Measurements from ENCODE around the gene ZFAND2B.

The ZFAND2B gene, protein sequence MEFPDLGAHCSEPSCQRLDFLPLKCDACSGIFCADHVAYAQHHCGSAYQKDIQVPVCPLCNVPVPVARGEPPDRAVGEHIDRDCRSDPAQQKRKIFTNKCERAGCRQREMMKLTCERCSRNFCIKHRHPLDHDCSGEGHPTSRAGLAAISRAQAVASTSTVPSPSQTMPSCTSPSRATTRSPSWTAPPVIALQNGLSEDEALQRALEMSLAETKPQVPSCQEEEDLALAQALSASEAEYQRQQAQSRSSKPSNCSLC

DNA sequence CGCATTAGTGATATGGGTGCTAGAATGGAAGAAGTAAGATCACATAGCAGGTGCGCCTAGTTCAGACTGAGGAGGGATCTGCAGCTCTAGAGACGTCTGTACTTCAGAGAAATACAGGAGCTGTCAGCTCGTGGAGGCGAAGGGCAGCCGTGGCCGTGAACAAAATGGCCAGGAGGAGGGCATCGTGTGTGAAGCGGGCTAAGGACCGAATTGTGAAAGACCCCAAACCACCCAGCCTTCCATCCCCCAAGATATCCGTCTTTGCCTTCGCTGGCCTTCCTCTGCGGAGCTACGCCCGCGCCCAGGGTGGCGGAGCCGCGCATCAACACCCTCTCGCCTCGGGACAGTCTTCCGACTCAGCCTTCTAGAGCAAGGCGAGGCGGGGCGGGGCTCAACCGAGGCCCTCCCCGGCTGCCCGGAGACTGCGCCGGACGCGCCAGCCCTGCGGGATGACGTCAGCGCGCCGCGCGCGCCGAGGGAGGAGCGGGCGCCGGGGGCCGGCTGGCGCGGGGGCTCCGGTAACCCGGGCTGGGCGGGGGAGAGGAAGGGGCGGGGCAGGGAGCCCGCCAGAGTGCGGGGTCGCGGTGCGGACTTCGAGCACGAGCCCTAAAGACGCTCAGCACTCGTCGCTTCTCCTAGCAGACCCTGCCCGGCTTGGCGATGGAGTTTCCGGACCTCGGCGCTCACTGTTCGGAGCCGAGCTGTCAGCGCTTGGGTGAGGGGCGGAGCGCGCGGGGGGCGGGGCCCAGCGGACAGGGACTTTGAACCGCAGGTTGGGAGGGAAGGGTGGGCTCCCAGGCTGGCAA is at the start of gene ZFAND2B:
ZFAND2B (plus strand) TSS at position 455 of the 806 bp plus-strand sequence; CDS start at position 661, 206 bp downstream.
- Histone ChIP-seq H3K27me3 (ENCODE audit: control insufficient read depth, insufficient read depth, low read length) (no peaks in the 10 kb centered on the region), H3K36me3 (ENCODE audit: control insufficient read depth, insufficient read depth, low read length) (peaks cover 11% of the 10 kb centered on the region), H3K9ac (ENCODE audit: low read length) (peak within 1 kb of the TSS; percentile 98), H3K4me1 (ENCODE audit: control insufficient read depth, insufficient read depth, low read length) (peaks cover 12% of the 10 kb centered on the region), H3K4me3 (ENCODE audit: low read length) (peak within 1 kb of the TSS; percentile 85), H3K27ac (ENCODE audit: low read depth, low read length) (peak within 1 kb of the TSS; percentile 95)

DNA sequence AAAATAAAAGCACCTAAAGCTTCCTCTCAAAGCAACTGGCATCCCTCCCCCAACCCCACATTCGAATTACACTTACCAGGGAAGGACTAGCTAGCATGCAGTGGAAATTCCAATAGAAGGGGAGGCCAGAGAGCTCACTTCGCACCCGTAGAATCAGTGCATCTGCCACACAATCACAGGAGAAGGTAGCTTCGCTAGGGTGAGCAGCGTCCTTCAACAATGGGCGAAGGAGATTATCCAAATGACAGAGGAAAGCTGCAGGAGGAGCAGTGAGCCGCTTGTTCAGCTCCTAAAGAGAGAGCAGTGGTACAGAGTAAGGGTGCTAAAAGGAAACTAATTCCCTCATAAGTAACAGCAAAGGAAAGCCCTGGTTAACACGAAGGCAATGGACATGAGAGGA is 49.2 kb upstream of the ZFAND2B start:
- no peak overlapping the region for H3K9ac ChIP-seq (ENCODE audit: low read length)
- H3K27ac ChIP-seq (ENCODE audit: low read depth, low read length), result no peak overlapping the region
- no peaks in the 10 kb centered on the region for H3K4me1 ChIP-seq (ENCODE audit: control insufficient read depth, insufficient read depth, low read length)
- no peaks in the 10 kb centered on the region for H3K36me3 ChIP-seq (ENCODE audit: control insufficient read depth, insufficient read depth, low read length)
- no peaks in the 10 kb centered on the region for H3K27me3 ChIP-seq (ENCODE audit: control insufficient read depth, insufficient read depth, low read length)
- H3K4me3 ChIP-seq (ENCODE audit: low read length), result no peak overlapping the region

DNA sequence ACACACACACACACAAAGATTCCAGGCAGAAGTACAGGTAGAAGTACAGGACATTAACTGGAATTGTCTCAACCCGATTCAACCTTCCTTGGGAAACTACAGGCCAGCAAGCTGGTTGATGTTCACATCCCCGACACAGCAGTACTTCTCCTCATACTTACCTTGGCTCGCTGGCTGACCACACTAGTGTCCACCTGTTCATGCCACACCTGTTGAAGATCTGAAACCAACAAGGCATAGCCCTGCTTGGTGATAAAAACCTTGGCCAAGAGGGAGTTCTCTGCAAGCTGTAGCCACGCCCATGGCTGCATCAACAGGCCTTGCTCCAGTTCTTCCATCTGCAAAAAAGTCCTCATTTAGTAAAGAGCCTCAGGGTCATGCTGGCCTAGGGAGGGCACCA is 48.6 kb upstream of the ZFAND2B start:
- Histone ChIP-seq H3K27me3 (ENCODE audit: control insufficient read depth, insufficient read depth, low read length) (no peaks in the 10 kb centered on the region), H3K36me3 (ENCODE audit: control insufficient read depth, insufficient read depth, low read length) (no peaks in the 10 kb centered on the region), H3K27ac (ENCODE audit: low read depth, low read length) (no peak overlapping the region), H3K4me3 (ENCODE audit: low read length) (no peak overlapping the region), H3K9ac (ENCODE audit: low read length) (no peak overlapping the region), H3K4me1 (ENCODE audit: control insufficient read depth, insufficient read depth, low read length) (no peaks in the 10 kb centered on the region)

DNA sequence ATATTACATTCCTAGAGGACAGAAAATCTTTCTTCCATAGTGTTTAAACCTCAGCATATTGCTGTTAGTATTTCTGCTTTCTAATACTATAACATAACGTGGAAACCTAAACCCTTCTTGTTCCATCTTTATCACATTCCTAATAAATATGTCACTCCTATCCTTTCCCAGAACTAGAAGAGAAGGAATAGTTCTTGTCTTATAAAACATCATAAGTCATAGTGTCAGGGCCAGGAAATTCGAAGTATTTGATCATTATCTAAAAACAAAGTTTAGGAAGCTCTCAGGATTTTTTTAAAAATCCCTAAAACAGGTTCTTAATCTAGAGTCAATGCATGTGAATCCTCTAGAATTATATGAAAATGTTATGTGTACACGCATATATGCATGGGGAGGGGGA is 48.0 kb upstream of the ZFAND2B start:
- no peaks in the 10 kb centered on the region for H3K27me3 ChIP-seq (ENCODE audit: control insufficient read depth, insufficient read depth, low read length)
- H3K36me3 ChIP-seq (ENCODE audit: control insufficient read depth, insufficient read depth, low read length), result no peaks in the 10 kb centered on the region
- H3K4me1 ChIP-seq (ENCODE audit: control insufficient read depth, insufficient read depth, low read length), result no peaks in the 10 kb centered on the region
- no peak overlapping the region for H3K4me3 ChIP-seq (ENCODE audit: low read length)
- no peak overlapping the region for H3K27ac ChIP-seq (ENCODE audit: low read depth, low read length)
- H3K9ac ChIP-seq (ENCODE audit: low read length), result no peak overlapping the region

DNA sequence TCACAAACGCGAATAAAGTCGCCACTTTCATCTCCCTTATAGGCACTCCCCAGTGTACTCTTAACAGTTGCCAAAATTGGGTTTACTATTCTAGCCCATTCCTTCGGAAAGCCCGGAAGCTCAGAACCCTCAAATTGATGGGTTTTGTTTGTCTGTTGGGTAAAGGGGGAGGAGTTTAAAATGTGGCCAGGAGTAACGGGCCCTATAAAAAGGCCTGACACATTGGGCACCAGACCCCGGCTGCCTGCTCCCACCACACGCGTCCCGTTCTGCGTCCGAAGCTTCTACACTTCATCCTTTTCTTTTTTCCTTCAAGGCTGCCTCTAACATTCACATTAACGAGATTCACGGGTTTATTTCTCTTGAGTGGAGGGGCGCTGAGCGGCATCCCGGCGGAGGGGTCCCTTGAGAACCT is 46.8 kb upstream of the ZFAND2B start:
- no peaks in the 10 kb centered on the region for H3K4me1 ChIP-seq (ENCODE audit: control insufficient read depth, insufficient read depth, low read length)
- peak overlapping the region; percentile 95 for H3K27ac ChIP-seq (ENCODE audit: low read depth, low read length)
- H3K4me3 ChIP-seq (ENCODE audit: low read length), result peak overlapping the region; percentile 54
- no peaks in the 10 kb centered on the region for H3K27me3 ChIP-seq (ENCODE audit: control insufficient read depth, insufficient read depth, low read length)
- H3K36me3 ChIP-seq (ENCODE audit: control insufficient read depth, insufficient read depth, low read length), result no peaks in the 10 kb centered on the region
- H3K9ac ChIP-seq (ENCODE audit: low read length), result no peak overlapping the region

DNA sequence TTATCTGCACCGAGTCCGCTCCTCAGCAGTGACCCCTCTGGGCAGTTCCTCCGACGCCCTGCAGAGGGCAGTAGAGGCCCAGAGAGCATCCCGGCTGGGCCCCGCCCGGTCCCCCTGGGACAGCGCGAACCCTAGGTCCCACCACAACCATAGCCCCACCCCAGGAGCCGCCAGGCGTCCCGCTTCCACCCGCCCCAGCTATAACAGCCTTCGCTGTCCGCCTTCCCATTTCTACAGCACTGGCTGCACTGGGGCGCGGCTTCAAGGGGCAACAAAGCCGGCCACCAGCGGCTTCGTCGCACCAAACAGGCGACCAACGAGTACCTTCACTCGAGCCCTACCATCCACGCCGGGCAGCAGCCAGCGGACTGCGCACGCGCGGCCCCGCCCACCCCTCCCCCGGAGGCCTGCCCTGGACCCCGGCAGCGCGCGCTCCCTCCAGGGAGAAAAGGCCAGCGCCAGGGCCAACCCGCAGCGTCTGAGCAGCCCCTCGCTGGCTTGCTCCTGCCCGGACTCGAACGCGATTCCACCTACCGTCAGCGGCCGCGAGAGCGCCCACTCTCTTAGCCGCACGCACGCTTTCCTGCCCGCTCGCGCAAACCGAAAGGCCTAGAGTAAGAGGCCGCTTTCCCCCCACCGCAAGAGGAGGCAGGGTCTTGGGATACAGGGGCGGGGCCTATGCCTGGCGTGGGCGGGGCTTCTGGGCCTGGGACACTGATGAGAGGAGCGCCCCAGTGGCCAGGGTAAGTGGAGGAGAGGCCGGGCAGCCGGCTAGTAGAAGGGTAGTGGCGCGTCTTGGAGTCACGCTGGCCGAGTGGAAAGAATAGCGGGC is 46.2 kb upstream of the ZFAND2B start, which contains the start of gene NHEJ1:
NHEJ1 (minus strand) TSS at position 630 of the 832 bp plus-strand sequence. CDS start 2,453 bp downstream, outside the sequence.
- Histone ChIP-seq H3K9ac (ENCODE audit: low read length) (peak within 1 kb of the TSS; percentile 78), H3K4me1 (ENCODE audit: control insufficient read depth, insufficient read depth, low read length) (no peaks in the 10 kb centered on the region), H3K27me3 (ENCODE audit: control insufficient read depth, insufficient read depth, low read length) (no peaks in the 10 kb centered on the region), H3K4me3 (ENCODE audit: low read length) (peak within 1 kb of the TSS; percentile 80), H3K36me3 (ENCODE audit: control insufficient read depth, insufficient read depth, low read length) (no peaks in the 10 kb centered on the region), H3K27ac (ENCODE audit: low read depth, low read length) (peak within 1 kb of the TSS; percentile 95)

DNA sequence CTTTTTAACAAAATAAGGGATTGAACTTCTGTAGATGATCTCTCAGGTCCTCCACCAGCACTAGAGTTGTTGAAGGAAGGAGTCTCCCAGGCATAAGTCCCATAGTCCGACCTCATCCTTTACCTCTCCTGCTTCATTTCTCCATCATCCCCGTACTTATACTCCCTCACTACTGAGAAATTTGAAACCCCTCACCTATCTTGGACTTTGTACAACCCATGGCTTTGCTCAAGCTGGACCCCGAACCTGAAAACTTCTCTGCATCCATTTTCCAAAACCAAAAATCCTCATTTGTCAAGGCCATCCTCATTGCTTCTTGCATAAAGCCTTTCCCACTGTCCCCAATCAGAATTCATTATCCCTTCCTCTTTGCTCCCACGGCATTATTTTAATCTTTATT is 45.5 kb upstream of the ZFAND2B start:
- peak overlapping the region; percentile 95 for H3K27ac ChIP-seq (ENCODE audit: low read depth, low read length)
- no peaks in the 10 kb centered on the region for H3K36me3 ChIP-seq (ENCODE audit: control insufficient read depth, insufficient read depth, low read length)
- H3K9ac ChIP-seq (ENCODE audit: low read length), result no peak overlapping the region
- H3K4me3 ChIP-seq (ENCODE audit: low read length), result peak overlapping the region; percentile 80
- no peaks in the 10 kb centered on the region for H3K4me1 ChIP-seq (ENCODE audit: control insufficient read depth, insufficient read depth, low read length)
- no peaks in the 10 kb centered on the region for H3K27me3 ChIP-seq (ENCODE audit: control insufficient read depth, insufficient read depth, low read length)

DNA sequence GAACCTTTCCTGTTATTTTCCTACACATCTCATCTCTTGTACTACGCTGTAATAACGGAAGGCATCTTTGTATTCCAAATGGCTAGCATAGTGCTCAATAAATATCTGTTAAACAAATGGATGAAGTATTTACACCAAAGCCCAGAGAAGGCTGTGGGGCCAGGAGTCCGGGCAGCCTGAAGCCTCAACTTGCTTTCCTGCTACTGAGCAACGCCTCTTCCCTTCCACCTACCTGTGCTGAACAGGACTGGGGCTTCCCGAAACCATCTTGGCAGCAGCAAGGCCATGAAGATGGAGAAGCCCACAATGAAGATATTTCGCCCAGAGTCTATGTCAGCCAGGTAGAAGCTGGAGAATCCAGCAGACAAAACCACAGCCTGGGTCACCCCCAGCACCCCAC is 43.4 kb upstream of the ZFAND2B start:
- Histone ChIP-seq H3K27ac (ENCODE audit: low read depth, low read length) (no peak overlapping the region), H3K36me3 (ENCODE audit: control insufficient read depth, insufficient read depth, low read length) (no peaks in the 10 kb centered on the region), H3K27me3 (ENCODE audit: control insufficient read depth, insufficient read depth, low read length) (no peaks in the 10 kb centered on the region), H3K4me3 (ENCODE audit: low read length) (no peak overlapping the region), H3K9ac (ENCODE audit: low read length) (no peak overlapping the region), H3K4me1 (ENCODE audit: control insufficient read depth, insufficient read depth, low read length) (no peaks in the 10 kb centered on the region)

DNA sequence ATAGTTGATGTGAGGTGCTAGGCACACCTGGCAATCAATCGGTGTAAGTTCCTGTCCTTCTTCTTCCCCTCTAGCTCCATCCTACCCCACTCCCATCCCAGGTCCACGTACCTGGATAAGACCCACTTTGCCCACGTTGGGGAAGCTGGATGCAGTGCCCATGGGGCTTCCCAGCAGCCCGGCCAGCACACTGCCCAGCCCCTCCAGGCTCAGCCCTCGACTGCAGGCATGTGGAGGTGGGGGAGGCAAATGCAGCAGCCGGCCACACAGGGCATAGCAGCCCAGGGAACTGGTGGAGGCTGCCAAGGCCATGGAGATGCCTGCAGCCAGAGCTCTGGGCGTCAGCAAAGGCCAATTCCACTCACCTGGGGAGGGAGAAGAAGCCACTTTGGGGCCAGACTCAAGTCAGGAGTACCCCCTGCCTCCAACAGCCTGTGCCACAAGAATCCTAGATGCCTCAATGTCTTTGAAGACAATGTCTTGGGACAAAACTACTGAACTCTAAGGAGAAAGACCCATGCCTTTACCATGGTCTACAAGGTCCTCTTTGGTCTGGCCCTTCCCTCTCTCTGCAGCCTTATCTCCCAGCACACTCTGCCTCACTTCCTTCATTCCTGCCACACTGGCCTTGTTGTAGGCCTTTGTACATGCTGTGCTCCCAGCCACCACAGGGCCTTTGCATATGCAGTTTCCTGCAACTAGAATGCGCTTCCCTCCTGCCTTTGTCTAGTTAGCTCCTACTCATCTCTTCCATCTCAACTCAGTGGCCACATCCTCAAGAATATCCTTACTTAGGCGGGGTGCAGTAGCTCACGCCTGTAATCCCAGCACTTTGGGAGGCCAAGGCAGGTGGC is 41.3 kb upstream of the ZFAND2B start:
- H3K27ac ChIP-seq (ENCODE audit: low read depth, low read length), result no peak overlapping the region
- no peaks in the 10 kb centered on the region for H3K27me3 ChIP-seq (ENCODE audit: control insufficient read depth, insufficient read depth, low read length)
- no peaks in the 10 kb centered on the region for H3K4me1 ChIP-seq (ENCODE audit: control insufficient read depth, insufficient read depth, low read length)
- H3K36me3 ChIP-seq (ENCODE audit: control insufficient read depth, insufficient read depth, low read length), result no peaks in the 10 kb centered on the region
- H3K4me3 ChIP-seq (ENCODE audit: low read length), result no peak overlapping the region
- H3K9ac ChIP-seq (ENCODE audit: low read length), result no peak overlapping the region

DNA sequence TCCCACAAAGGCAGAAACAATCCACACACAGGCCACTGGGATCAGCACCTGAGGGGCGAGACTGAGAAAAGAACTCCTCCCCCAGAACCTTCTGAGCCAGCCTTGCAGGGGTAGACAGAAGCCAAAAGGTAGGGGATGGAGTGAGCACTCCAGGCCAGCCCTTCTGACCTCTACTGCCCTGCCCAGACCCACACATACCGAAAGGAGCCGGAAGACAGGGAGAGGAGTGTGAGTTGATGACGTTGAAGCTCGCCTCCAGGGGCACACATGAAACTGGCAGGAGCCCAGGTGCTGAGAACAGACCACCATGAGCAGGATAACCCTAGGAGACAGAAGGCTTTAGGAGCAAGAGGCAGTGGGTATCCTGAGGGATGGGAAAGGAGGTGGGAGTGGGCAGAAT is 38.6 kb upstream of the ZFAND2B start:
- H3K36me3 ChIP-seq (ENCODE audit: control insufficient read depth, insufficient read depth, low read length), result no peaks in the 10 kb centered on the region
- no peak overlapping the region for H3K27ac ChIP-seq (ENCODE audit: low read depth, low read length)
- no peak overlapping the region for H3K4me3 ChIP-seq (ENCODE audit: low read length)
- no peak overlapping the region for H3K9ac ChIP-seq (ENCODE audit: low read length)
- peaks cover 3% of the 10 kb centered on the region for H3K4me1 ChIP-seq (ENCODE audit: control insufficient read depth, insufficient read depth, low read length)
- no peaks in the 10 kb centered on the region for H3K27me3 ChIP-seq (ENCODE audit: control insufficient read depth, insufficient read depth, low read length)

DNA sequence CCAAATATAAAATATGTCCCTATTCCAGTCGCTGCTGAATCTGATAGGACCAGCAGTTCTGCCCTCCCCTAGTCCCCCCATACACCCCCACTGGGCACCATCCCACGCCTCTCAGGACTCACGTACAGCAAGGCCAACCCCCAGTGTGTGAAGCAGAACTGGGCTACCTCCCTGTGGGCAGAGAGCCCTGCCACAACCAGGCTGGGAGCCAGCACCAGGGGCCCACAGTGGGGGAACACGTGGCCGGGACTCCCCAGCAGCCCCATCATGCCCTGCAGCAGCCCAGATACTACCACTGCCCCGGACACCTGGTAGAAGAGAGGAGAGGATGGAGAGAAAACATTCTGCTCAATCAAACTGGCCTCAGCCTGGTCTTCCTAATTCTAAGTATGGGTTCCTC is 38.1 kb upstream of the ZFAND2B start:
- Histone ChIP-seq H3K4me3 (ENCODE audit: low read length) (no peak overlapping the region), H3K4me1 (ENCODE audit: control insufficient read depth, insufficient read depth, low read length) (peaks cover 3% of the 10 kb centered on the region), H3K27ac (ENCODE audit: low read depth, low read length) (no peak overlapping the region), H3K9ac (ENCODE audit: low read length) (no peak overlapping the region), H3K27me3 (ENCODE audit: control insufficient read depth, insufficient read depth, low read length) (no peaks in the 10 kb centered on the region), H3K36me3 (ENCODE audit: control insufficient read depth, insufficient read depth, low read length) (no peaks in the 10 kb centered on the region)
